HL-60/S4 treated with phorbol 12-myristate 13-acetate at 8.2 ng/mL for 4 days and 3 days (cell line): ENCODE results near the gene AHDC1.

Source experiments
- in situ Hi-C: fragments of 300-500 bp; cut with MboI; formaldehyde crosslinking; loops from 2 replicates; pipeline ENCODE4 v1.15.0; 2022; ENCODE audit warnings: low sequenced_read_pairs

The AHDC1 gene

GRCh38 chr1:27555700-27556424, 48.1 kb downstream of the AHDC1 start:
- in situ Hi-C loops = loop anchor here (10.0 kb wide), 1 partner anchor 109 kb away; no protein-coding TSS in a partner anchor

- in situ Hi-C loops = loop anchor here (10.0 kb wide), 1 partner anchor 110 kb away; no protein-coding TSS in a partner anchor
These were observed 48.9 kb downstream of the AHDC1 start for GRCh38 chr1:27554759-27555699.

- in situ Hi-C loops = loop anchor here (10.0 kb wide), 1 partner anchor 111 kb away; no protein-coding TSS in a partner anchor
These were observed 49.7 kb downstream of the AHDC1 start for GRCh38 chr1:27554293-27554692.

GRCh38 chr1:27553823-27554222, 50.1 kb downstream of the AHDC1 start:
- in situ Hi-C loops = loop anchor here (10.0 kb wide), 1 partner anchor 111 kb away; no protein-coding TSS in a partner anchor

- in situ Hi-C loops = loop anchor here (10.0 kb wide), 1 partner anchor 112 kb away; no protein-coding TSS in a partner anchor
These were observed 51.0 kb downstream of the AHDC1 start for GRCh38 chr1:27552911-27553420.

DNA sequence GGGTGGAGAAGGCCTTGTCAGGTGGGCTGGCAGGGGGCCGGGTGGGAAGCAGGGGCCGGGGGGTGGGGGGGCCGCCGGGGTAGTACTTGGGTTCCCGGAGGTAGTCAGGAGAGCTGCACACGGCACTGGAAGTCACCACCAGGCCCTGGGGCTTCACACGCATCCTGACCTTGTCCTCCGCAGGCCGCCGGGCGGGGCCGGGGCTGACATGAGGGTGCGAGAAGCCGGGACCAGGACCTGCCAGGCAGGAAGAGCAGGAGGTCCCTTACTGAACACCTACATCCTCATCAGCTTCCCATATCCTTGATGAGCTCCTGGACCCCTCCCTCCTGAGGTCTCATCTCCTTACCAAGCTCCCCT, 52.0 kb downstream of the AHDC1 start:
- in situ Hi-C loops = loop anchor here (10.0 kb wide), 1 partner anchor 113 kb away; no protein-coding TSS in a partner anchor

- in situ Hi-C loops = loop anchor here (10.0 kb wide), 1 partner anchor 113 kb away; no protein-coding TSS in a partner anchor
These were observed 52.6 kb downstream of the AHDC1 start for GRCh38 chr1:27551170-27551952.

GRCh38 chr1:27550510-27551169, 53.3 kb downstream of the AHDC1 start:
- in situ Hi-C loops = loop anchor here (10.0 kb wide), 1 partner anchor 114 kb away; no protein-coding TSS in a partner anchor

GRCh38 chr1:27549807-27550408, 54.0 kb downstream of the AHDC1 start:
- in situ Hi-C loops = loop anchor here (10.0 kb wide), 1 partner anchor 115 kb away; no protein-coding TSS in a partner anchor

GRCh38 chr1:27548858-27549719, 54.9 kb downstream of the AHDC1 start:
- in situ Hi-C loops = no loop called here

DNA sequence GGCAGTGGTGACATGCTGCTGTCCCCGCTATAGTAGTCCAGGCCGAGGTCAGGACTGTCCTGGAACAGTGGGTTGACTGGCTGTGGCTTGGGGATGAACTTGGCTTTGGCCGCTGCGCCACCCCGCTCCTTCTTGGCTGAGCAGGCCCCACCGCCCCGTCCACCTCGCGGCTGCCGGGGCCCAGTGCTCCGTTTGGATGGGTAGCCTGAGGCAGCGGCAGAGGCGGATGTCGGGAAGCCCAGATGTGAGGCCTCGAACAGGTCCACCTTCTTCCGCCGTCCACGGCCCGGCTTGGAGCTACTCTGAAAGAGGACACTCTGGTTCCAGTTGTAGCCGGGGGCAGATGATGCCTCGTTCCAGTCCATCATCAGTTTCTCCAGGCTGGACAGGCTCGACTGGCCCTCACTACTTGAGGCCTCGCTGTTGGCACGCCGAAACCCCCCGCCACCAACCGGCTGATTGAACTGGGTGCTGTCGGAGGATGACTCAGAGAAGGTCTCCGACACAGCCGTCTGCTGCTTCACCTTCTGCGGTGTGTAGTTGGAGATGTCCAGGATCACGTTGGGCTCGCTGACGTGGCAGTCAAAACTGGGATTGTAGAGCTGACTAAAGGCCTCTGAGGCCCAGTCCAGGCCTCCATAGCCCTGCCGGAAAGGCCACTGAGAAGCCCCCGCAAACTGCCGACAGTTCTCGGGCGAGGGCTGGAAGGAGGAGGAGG, 55.6 kb downstream of the AHDC1 start:
- in situ Hi-C loops = no loop called here

DNA sequence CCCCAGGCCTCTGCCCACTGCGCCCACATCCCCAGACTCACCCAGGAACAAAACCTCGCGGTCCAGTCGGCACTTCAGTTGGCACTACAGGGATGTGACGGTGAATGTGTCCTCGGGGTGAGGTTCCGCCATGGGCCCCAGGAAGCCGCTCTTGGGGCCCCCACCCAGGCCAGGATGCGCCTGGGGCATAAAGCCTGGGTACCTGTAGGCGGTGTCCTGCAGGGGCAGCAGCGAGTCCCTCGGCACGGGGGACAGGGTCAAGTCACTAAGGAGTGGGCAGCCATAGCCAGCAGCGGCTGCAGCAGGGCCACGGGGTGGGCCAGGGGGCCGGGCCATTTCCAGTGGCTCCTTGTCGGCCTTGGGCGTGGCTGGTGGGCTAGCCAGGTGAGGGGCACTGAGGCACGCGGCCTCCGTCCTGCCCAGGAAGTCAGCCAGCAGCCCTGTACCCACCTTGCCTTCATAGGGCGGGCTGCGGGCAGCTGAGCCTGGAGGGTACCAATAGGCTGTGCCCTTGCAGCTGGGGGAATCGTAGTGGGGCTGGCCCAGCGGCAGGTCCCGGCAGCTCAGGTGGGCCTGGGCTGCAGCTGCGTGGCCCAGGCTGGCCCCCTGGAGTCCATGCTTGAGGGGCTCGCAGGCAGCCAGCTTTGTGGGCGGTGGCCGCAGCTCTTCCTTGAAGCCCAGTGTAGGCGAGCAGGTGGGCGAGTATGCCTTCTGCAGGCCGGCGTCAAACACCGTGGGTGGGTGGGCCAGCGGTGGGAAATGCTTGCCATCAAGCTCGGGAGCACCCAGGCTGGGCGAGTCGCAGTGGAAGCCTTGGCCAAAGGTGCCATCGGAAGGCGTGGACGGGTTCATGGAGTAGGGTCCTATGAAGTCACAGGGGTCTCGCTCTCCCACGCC, 56.5 kb downstream of the AHDC1 start:
- in situ Hi-C loops = no loop called here

GRCh38 chr1:27545876-27546275, 58.1 kb downstream of the AHDC1 start:
- in situ Hi-C loops = no loop called here

- in situ Hi-C loops = no loop called here
These were observed 58.7 kb downstream of the AHDC1 start for GRCh38 chr1:27545271-27545670.

GRCh38 chr1:27544834-27545233, 59.1 kb downstream of the AHDC1 start:
- in situ Hi-C loops = no loop called here

- in situ Hi-C loops = no loop called here
These were observed 60.7 kb downstream of the AHDC1 start for GRCh38 chr1:27543284-27543683.
